ENCODE measurements around the gene YTHDF1.
"Not testable (repeated sequence)": the region's sequence is repeated elsewhere in the genome, so short reads cannot be mapped to it uniquely, and the experiment has no call there.

YTHDF1 gene

DNA sequence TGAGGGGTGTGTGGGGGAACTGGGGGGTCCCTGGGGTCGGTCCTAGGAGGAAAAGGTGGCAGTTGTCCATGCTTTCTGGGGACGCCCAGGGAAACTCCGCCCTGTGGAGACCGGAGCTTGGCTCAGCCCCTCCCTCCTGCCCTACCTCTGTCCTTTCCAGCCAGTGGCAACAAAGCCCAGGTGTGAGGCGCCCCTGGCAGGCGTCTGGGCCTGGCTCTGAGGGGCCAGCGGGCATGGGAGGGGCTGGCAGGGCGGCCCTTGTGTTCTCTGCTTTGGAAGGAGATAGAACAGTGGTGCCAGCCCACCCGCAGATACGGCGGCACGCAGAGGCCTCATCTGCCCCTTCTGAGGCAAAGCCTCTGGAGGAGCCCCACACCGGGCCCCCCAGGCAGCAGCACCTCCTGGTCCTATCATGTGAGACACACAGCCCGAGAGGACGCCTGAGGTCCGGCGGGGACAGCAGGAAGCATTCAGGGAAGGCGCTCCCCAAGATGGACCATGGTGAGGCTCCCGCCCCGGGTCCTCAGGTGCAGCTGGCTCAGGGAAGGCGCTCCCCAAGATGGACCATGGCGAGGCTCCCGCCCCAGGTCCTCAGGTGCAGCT, 47.9 kb downstream of the YTHDF1 start:
- no peak for DNase-seq

DNA sequence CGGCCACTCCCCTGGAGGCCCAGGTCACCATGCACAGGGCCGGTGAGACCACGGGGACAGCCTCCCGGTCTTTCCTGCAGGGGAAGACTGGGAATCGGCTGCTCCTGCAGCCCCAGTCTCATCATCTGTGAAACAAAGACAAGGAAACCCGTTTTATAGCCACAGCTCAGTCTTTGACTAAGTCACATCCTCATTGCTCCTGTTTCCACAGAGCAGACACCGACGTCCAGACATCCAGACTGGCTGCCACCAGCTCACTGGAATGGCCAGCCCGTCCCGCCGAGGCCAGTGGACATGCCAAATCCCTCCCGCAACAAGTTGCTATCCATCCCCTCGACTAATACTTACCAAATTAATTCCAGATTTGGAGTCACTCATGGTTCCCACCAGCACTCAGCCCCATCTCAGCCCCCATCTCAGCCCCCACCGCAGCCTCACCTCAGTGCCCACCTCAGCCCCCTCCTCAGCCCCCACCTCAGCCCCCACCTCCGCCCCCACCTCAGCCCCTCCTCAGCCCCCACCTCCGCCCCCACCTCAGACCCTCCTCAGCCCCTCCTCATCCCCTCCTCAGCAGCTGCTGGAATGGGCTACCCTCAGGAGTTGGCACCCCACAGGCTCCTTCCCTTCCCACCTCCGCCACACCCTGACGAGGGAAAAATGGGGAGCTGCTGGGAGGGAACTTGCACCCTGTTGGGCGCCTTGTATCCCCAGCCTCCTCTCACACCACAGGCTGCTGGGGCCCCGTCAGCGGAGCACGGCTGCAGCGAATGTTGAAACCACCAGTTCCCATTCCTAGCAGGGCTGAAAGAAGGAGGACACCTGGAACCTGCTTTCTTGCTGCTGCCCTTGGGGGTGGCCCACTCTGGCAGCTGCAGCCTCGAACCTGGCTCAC, 48.7 kb downstream of the YTHDF1 start:
- no peak for DNase-seq

DNA sequence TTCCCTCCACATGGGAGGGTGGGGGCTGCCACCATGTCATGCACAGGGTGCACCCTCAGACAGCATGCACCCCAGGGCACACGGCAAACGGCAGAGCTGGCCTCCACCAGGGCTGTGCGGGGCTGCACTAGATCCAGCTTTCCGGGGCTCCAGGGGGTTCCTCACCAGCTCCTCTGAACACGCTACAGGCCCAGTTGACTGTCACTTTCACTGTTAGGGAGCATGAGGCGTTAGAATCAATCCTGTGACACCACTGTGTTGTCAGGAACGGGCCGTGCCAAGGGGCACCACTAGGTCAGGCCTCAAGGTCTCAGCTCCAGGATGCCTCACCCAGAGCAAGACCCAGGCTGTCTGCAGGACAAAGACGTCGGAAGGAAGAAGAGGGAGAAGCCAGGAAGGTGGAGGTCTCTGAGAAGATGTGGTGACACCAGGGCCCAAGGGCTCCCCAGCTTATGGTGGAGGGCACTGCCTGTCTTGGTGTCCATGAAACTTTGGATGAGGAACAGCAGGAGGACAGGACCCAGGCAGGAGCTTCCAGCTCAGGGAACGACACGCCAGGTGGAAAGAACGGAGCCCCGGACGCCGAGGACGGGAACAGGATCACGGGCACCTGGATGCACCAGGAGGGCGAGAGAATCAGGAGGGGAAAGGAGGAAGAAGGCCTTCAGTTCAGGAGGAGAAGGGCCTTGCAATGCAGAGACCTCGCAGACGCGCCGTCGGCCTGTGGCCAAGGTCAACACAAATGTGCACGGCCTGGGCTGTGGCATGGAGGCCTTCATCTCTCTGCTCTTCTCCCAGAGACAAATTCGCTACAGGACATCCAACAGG, 49.5 kb downstream of the YTHDF1 start:
- no peak for DNase-seq

DNA sequence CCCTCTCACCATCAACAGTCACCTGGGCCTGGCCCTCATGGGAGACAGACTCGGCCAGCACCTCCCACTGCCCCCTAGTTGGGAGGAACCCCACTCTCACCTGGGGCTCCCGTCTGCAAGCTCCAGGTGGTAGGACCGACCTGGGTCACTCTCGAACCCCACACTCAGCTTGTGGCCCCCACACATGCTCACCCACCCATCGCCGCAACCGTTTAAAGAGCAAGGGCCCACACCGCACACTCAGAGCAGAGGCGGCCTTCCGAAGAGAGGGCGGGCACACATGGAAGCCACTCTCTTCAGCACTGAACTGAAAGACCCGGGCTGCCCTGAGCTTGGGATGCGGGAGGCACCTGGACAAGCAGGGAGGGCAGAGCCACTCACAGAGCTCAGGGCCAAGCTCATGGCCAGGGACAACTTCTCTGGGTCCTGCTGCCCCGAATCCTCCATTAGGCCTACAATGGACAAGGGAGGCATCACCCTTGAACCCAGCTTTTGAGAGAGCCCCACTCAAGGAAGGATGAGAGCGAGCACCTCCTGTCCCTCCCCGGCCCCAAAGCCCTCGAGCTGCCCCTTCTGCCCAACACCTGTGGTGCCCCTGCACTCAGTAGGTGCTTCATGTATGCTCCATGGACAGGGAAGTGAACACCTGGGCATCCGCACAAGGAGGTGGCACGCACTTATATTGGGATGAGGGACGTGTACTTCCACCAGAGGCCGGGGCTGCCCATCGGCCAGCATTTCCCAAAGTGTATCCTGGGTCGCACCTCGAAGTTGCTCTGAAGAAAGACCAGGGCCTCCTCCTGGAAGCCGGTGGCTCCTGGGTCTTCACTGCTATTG, 50.4 kb downstream of the YTHDF1 start:
- DNase-seq, result no peak

DNA sequence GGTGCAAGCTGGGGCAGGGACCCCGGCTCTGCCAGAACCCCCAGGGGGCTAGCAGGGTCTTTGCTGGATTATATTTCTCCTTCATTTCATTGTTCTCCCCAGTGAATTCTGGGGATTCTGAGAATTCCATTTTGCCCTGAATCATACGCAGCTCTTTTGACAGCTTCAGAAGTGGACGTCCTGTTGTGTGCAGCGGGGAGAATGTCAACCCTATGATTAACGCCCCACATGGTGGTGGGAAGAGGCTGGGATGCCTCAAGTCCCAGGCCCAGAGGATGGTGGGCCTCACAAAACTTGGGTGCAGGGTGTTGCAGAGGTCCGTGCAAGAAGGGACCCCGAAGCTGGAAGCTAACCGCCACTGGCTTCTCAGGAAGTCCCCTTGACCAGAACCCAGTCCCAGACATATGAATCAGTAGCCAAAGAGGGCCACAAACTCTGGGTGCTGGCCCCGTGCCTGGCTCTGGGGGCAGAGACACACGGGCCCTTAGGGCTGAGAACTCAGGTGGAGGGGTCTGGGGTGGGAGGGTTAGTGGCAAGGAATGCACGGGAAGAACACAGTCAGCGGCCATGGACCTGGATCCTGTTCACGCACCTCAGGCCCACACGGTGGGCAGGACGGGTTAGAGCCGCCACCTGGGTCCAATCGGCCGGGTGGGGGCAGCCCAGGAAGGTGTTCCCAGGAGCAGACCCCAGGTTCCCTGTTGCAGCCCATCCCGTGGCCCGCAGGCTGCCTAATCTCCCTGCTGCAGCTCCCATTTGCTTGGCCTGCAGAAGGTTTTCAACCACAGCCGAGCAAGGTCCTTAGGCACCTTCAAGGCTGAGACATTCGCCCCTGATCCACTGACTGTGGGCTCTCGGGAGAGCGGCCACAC, 51.2 kb downstream of the YTHDF1 start:
- no peak for DNase-seq

DNA sequence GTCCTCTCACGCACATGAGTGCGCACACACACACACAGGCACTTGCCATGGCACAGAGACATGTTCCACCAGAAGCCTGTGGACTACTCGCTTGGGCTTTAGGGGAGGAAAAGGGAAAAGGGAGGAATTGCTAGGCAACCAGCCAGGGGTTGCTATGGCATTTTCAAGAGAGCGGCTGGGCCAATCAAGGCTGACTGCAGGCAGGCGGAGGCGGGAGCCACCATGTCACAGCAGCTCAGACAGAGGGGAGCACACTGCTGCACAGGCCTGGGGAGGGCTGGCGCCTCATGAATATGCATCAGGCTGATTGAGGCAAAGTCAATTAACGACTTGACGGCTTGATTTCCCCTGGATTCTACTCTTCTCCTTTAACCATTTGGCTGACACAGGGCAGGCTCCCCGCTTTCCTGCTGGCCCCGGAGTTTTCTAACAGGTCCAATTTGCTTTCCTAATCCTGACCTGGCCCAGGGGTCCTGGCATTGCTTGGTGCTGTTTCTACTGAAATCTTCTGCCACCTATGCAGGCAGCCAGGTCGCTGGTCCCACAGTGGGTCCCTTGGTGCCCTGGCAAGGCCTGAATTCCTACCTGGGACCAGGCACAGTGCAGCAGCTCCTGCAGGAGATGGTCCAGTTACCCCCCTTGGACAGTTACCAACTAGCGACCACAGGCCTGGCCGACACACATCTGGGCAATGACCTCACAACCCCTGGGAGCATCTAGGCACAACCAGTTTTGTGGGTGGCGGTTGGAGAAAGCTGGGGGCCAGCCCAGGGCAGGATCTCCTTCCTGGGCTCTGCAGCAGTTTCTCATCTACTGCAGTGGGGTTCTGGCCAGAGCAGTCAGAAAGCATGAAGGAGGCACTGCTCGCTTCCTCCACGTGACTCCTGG, 52.1 kb downstream of the YTHDF1 start:
- peak; percentile 19 for DNase-seq

DNA sequence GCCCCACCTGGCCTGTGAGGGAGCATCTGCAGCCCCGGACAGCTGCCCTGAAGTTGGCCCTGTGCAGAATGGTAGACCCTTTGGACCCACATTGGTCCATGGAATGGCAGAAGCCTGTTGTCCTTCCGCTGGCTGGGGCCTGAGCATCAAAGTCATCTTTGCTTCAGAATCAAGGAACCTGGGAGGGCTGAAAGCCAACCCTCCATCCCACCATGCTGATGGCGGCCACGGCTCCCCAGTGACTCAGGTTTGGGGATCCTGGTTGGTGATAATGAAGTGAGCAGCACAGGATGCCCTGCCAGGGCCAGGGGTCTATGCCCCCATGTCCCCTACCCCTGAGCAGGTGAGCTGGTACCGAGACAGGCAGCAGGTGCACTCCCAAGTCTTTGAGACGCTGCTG, 52.8 kb downstream of the YTHDF1 start:
- no peak for DNase-seq

DNA sequence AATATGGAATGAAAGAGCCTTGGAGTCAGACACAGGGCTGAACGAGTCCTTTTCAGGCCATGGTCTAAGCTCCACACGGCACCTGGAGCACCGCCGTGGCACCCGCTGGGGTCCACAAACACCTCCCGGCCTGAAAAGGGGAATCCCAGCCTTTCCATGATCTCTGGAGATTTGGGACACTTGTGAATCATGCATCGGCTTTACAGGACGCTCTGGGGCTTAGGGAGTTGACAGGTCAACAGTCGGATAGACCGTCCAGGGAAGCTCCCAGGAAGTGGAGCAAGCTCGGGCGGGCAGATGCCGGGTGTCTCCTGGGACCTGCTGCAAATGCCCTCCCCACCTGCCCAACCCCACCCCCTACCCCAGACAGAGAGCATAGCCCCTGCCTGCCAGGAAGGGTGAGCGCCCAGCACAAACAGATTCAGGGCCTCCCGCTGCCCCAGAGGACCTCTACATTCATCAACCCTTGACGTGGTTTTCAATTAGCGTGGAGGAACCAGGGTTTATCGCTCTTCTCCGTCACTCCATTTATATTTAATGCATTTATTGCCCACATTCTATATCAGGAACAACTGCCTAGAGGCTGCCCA, 53.6 kb downstream of the YTHDF1 start:
- no peak for DNase-seq

DNA sequence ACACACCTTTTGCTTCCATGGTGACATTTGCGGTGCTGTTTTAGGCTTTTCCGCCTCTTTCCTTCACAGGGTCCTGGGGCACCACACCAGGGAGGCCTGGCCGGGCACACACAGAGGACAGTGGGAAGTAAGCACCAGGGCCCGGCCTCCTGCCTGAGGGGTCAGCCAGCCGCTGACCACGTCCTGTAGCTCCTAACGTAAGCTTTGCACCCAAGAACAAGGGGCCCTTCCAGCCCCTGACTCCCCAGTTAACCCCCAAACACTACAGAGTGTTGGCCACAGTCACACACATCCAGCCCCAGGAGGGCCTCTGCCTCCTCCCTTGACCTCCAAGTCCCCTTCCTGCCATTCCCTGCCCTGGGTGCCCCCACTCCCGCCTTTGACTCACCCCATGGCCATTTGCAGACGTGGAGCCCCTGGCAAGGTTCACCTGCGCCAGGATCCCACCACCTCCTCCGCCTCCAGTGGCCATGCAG, 54.7 kb downstream of the YTHDF1 start:
- no peak for DNase-seq

DNA sequence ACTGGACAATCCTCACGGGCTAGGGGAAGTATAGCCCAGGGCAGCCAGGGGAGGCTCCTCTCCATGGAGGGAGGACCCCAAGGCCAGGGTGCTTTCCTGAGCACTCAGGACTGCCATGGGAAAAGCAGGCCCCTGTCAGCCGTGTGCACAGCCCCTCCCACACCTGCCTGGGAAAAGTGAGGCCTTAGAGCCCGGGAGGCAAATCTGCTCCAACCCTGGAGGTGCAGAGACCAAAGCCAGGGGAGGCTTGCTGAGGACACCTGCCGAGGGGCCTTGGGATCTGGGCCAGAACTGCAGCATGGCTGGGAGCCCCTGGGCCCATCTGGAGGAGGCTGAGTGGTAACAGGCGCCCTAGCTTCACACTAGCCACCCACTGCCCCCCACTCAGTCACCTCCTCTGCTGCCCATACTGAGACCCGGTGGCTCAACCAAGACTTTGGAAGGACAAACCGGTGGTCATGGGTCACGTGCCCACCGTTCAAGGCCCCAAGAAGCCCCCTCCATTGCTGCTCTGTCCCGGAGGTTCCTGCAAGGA, 55.2 kb downstream of the YTHDF1 start:
- DNase-seq, result no peak

DNA sequence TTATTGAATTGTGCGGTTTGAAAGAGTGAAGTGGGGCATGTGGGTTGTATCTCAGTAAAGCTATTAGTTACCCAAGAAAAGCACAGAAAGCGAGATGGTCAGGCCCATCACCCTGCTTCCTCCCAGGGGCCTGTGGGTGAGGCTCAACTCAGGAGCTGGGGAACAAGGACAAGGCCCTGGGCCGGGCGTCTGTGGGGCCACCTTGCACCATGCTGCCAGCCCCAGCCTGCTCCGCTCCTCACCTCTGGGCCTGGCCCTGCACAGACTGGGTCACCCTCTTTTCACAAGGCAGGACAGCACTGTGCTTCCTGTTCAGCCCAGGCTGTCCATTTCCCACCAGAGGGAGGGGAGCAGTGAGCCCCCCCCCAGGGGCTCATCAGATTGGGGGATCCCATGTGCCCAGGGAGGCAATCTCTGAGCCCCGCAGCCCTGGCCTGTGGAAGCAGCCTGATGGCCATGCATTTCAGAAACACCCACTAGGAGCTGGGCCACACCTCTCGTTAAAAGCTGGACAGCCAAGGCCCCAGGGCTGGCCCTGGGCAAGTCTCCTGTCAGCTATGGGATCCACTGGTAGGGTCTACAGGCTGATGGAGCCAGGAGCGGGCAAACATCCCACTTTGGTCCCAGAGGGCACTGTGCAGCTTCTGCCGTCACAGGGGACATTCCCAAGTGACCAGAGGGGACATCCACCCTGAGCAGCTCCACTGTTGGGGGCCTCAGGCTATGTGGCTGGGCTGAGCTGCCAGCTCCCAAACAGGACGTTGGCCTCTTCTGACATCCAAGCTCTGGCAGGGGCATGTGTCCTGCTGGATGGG, 55.9 kb downstream of the YTHDF1 start:
- no peak for DNase-seq

DNA sequence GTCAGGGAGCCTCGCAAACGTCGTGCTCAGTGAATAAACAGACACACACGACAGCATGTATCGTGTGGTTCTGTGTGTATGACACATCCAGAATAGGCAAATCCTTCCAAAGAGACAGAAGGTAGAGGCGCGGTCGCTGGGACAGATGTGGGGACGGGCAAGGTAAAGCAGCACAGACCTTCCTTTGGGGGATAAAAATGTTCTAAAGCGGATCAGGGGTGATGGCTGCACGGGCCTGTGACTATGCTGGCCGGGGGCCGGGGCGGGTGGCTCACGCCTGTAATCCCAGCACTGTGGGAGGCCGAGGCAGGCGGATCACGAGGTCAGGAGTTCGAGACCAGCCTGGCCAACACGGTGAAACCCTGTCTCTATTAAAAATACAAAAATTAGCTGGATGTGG, 56.7 kb downstream of the YTHDF1 start:
- DNase-seq, result not testable (repeated sequence)

DNA sequence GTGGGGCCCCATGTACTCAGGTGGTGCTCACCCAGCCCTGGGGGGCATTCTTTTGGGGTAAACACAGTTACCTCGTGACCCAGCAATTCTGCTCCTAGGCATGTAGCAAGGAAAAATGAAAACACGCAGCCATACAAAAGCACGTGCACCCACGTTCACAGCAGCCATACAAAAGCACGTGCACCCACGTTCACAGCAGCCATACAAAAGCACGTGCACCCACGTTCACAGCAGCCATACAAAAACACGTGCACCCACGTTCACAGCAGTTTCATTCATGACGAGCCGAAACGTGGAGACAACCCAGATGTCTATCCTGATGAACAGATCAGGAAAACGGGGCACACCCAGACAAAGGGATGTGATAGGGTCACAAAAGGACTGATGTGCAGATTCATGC, 57.1 kb downstream of the YTHDF1 start:
- DNase-seq, result no peak

DNA sequence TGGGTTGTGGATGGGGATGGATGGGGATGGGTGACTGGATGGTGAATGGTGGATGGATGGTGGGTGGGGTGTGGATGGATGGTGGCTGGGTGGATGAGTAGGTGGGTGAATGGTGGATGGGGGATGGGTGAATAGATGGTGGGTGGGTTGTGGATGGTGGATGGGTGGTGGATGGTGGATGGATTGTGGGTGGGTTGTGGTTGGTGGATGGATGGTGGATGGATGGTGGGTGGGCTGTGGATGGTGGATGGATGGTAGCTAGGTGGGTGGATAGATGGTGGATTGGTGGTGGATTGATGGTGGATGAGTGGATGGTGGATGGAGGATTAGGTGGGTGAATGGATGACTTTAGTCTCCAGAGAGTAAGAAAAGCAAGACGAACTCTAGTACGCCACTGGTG, 57.6 kb downstream of the YTHDF1 start:
- no peak for DNase-seq

DNA sequence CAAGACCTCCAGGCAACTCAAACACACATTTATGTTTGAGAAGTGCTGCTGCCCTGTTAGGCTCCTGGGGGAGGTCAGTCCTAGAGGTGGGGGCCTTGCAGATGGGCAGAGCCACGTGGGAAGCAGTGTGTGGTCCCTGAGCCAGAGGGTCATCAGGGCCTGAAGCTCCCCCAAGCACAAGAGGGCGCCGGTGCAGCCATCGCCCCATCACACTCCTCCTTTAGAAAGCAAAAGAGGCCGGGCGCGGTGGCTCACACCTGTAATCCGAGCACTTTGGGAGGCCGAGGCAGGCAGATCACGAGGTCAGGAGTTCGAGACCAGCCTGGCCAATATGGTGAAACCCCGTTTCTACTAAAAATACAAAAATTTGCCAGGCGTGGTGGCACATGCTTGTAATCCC, 58.5 kb downstream of the YTHDF1 start:
- DNase-seq, result not testable (repeated sequence)

DNA sequence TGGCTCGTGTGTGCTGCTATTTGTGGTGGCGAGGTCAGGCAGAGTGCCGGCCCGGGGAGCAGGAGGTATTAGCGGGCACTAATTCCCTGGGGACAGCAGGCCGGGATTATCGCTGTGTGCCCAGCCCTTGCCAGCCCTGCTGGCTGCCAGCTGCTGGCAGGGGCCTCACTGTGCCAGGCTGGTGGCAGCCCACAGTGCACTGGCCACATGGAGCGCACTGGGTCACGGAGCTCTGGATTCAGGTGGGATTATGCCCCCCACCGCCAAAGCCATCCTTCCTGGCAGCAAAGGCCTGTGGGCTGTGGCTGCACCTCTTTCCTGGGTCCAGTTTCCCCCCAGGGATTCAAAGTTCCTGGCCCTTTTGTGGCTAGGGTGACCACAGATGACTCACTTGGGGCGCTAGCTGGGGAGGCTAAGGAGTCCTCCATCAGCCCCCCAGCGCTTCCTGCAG, 59.7 kb downstream of the YTHDF1 start:
- no peak for DNase-seq

DNA sequence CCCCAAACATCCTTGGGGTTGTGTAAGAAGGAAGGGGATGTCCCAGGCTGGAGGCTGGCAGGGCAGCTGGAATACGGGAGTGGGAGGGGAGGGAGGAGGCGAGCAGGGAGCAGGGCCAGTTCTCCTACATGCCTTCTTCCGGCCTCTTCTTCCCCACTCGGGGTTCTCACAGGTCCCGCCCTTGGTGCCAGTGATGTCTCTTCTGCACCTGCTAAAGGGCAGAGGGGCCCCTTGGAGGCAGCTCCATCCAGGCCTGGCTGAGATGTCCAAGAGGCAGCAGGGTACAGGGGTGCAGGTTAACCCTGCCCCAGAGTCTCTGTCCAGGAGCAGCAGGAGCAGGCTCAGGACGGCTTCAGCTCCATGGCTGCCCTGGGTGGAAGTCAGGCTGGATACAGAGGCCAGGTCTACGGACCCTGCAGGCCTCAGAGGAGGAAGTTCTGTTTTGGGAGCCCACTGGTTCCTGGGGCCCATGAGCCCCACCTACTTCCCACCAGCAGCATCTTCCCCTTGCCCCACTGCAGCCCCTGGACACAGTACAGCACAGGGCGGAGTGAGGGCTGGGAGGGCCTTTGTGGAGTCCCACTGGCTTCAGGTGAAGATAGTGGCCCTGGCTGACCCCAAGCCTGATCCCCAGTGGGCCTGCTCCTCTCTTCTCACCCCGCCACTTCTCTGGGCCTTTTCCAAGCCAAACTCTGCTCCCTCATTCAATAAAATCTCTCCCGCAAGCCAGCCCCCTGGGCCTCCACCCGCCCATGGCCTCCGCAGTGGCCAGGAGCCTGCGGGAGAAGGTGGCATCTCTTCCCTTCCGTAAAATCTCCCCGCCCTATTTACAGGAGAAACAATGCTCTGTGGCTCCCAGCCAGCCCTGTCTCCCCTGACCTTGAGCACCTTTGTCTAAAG, 60.4 kb downstream of the YTHDF1 start:
- no peak for DNase-seq

DNA sequence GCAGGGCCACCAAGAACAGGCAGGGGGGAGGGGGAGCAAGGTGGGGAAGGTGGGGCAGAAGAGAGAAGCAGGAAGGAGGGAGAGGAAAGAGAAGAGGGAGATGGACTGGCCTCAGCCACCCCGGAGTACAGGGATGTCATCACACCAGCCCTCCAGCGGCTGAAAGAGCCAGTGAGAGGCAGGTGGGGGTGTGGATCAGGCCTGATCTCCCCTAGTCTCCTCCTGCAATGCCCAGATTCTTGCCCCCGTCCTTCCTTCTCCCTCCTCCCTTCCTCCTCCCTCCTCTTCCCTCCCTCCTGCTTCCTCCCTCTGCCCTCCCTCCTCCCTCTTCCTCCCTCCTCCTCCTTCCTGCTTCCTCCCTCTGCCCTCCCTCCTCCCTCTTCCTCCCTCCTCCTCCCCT, 61.5 kb downstream of the YTHDF1 start:
- no peak for DNase-seq

Measured in NCI-H2227 treated with DMSO at 0.1 percent for 48 hours (cell line).